Prostate gland (tissue), 2 donors: ENCODE results near the gene TEX14.

ENCODE experiments used
- CTCF ChIP-seq, 4 experiments: fragments of 200-600 bp in 2 of 4; fragments of 450-650 bp in 2 of 4; sonication (generic) in 2 of 4; IDR thresholded peaks; 1 replicate in 3 of 4; 2 replicates in 1 of 4; pipeline ENCODE4 v1.5.1; 2016 to 2019; ENCODE audit warnings: antibody characterized with exemption in 4 of 4, mild to moderate bottlenecking in 2 of 4, moderate library complexity in 2 of 4
- POLR2A ChIP-seq: fragments of 450-650 bp; IDR thresholded peaks from one replicate; pipeline ENCODE4 v1.6.1; 2016; ENCODE audit warnings: antibody characterized with exemption, mild to moderate bottlenecking
- POLR2AphosphoS5 ChIP-seq: sonication (generic); formaldehyde crosslinking; IDR thresholded peaks from one replicate; pipeline ENCODE4 v1.6.1; 2017; ENCODE audit warnings: antibody characterized with exemption

- TF ChIP-seq POLR2A (no peak), CTCF (IDR thresholded peaks at IDR 0.05) (no peak), POLR2AphosphoS5 (no peak)
Measured at GRCh38 chr17:58534331-58534730, 157.5 kb downstream of the TEX14 start.
